HG02885 (cell line): ENCODE data around the gene DMD.

ENCODE experiments used
- ATAC-seq: cut with Tn5 transposase; IDR thresholded peaks from one replicate; pipeline ENCODE4 v1.9.1; 2021; ENCODE audit warnings: mild to moderate bottlenecking; ENCODE audit not compliant: unreplicated experiment, poor library complexity

Gene DMD

GRCh38 chrX:31820430-31821210 is 1390.7 kb downstream of the DMD start:
- ATAC-seq: no peak

GRCh38 chrX:31819455-31819854 is 1391.9 kb downstream of the DMD start:
- no peak for ATAC-seq

GRCh38 chrX:31811106-31811505 is 1400.2 kb downstream of the DMD start:
- no peak for ATAC-seq

GRCh38 chrX:31808357-31808756 is 1403.0 kb downstream of the DMD start:
- ATAC-seq: no peak

- no peak for ATAC-seq
Observed at GRCh38 chrX:31807165-31807564, 1404.2 kb downstream of the DMD start.

- ATAC-seq: no peak
Observed at GRCh38 chrX:31805781-31806180, 1405.6 kb downstream of the DMD start.

- no peak for ATAC-seq
Observed at GRCh38 chrX:31800219-31800618, 1411.1 kb downstream of the DMD start.

GRCh38 chrX:31796624-31797023 is 1414.7 kb downstream of the DMD start:
- ATAC-seq: no peak

- no peak for ATAC-seq
Observed at GRCh38 chrX:31747411-31747810, 1463.9 kb downstream of the DMD start.

GRCh38 chrX:31743004-31743403 is 1468.3 kb downstream of the DMD start:
- ATAC-seq: no peak

- ATAC-seq: no peak
Observed at GRCh38 chrX:31717474-31717873, 1493.9 kb downstream of the DMD start.

GRCh38 chrX:31715675-31716074 is 1495.7 kb downstream of the DMD start:
- no peak for ATAC-seq

- no peak for ATAC-seq
Observed at GRCh38 chrX:31714797-31715196, 1496.6 kb downstream of the DMD start.

- ATAC-seq: no peak
Observed at GRCh38 chrX:31713120-31713519, 1498.2 kb downstream of the DMD start.

- no peak for ATAC-seq
Observed at GRCh38 chrX:31711166-31711565, 1500.2 kb downstream of the DMD start.

GRCh38 chrX:31708116-31708515 is 1503.2 kb downstream of the DMD start:
- no peak for ATAC-seq

- ATAC-seq: no peak
Observed at GRCh38 chrX:31706466-31706865, 1504.9 kb downstream of the DMD start.

GRCh38 chrX:31705816-31706215 is 1505.5 kb downstream of the DMD start:
- ATAC-seq: no peak

- ATAC-seq: no peak
Observed at GRCh38 chrX:31704938-31705337, 1506.4 kb downstream of the DMD start.

- ATAC-seq: no peak
Observed at GRCh38 chrX:31702222-31702621, 1509.1 kb downstream of the DMD start.

- ATAC-seq: no peak
Observed at GRCh38 chrX:31697294-31697916, 1513.9 kb downstream of the DMD start.

- no peak for ATAC-seq
Observed at GRCh38 chrX:31679861-31680260, 1531.5 kb downstream of the DMD start.
